ENCODE measurements around the gene TENT5C.

TENT5C gene

DNA sequence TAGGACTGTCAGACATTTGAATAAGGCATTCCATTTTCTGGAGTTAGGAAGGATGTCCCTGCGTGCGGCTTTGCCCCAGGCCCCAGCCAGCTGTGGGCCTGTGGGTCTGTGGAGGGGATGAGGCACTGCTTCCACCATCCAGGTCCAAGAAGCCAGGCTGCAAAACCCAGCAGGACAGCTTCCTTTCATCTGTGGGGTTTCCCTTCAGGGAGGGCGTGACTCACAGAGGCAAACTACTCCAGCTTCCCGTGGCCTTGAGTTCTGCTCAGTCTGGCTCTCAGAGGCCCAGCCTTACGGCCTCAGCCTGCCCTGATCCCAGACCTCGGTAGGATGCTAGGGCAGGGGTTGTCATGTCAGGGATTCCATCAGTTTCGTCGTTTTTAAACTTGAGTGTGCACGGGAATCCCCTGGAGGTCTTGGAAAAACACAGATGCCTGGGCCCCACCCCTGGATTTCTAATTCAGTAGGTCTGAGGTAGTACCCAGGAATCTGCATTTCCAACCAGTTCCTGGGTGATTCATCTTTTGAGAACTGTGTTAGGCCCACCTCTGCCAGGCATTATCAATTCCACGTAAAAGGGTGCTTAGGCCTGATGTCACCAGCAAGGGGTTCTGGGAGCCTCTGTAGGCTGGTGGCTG is 32.3 kb upstream of the TENT5C start:
- DNase-seq, result no peak

DNA sequence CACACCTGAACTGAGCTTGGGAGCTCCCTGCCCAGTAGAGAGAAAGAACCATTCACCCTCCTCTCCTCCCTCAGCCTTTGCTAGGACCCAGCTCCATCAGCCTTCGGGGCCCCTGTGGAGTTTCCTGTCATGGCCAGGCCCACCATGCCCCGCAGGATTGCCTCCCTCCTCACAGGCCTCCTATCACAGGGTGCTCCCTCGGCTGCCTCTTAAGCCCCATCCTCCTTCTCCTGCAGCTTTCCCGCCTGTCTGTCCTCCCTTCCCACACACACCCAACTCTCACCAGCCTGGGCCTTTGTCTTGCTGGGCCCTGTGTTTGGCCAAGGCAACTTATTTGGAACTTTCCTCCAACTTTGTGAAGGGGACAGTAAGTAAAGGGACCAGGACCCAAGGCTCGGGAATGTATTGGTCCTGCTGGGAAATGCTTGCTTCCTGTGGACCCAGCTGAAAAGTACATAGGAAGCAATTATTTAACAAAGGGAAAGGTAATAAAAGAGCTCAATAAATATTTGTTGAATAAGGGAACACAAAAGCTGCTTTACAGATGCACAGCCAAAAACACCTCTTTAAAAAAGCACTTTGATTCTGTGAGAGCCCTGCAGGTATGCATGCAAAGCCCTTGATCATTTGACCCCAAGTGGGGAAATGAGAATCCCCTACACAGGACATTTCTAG is 31.6 kb upstream of the TENT5C start:
- DNase-seq, result no peak

DNA sequence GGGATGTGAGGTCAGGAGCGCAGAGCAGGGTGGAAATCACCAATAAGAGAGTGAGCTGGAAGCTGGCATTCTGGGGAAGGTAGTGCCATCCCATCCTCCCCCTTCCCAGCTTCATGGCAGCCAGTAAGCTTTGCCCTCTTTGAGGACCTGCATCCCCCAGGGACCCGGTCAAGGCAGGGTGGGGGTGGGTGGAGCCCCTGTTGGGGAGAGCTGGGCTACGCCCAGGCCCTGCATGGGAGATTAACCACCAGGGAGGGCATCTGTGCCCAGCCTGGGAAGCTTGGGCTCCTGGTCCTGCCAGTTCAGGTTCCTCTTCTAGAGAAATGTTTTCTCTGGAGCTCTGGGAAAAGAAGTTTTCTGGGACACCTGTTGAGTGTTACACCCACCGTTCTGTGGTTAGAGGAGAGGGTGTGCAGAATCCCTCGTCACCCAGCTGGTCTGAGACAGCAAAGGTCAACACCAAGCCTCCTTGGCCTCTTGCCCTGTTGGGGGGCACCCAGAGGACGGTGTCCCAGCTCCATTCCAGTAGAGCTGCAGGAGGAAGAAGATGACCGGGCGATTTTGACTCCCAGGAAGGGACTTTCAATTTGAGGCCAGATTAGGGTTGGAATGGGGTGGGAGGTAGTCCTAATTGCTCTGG is 30.1 kb upstream of the TENT5C start:
- DNase-seq, result no peak

DNA sequence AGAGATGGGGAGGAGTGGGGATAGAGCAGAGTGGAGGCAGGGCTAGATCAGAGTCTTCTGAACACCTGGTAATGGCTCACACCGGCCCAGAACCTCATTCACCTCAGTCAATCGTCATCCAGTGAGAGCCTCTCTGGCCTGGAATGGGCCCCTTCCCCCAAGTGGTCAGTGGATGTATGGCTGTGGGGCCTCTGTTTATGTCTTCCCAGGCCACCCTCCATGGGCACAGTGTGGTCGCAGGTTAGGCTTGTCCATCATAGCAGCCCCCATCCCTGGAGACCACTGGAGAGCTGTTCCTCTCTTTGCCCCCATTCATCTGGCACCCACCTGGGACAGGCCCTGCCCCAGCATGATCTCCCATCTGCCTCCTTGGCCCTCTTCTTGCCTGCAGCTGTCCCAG is 29.6 kb upstream of the TENT5C start:
- DNase-seq, result no peak

DNA sequence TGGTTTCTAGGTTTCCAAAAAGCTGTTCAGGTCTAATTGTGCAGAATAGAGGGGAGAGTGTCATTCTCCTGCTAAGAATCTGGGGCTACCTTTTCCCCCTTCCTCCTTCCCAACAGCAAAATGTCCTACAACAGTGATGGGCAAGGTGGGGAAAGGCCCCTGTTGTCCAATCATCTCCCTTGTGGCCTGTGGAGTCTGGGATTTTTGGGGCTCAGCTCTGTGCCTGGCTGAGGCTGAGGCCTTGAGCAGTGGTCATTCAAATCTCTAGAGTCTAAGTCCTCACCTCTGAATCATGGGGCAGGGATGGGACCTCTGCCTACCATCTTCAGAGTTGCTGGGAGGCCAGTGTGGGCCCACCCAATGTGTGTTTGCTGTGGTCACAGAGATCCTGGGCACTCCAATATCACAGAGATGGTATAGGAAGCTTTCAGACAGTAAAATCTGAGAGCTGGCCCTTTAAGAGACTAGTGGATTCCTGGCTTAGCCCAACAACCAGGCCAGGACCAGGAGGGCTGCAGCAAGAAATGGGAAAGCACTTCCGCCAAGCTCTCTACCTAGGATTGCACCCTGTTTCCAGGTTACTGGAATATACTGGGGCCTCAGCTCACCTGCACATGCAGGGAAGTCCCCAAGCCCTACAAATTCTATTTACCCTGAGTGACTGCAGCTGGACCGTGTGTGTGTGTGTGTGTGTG is 28.5 kb upstream of the TENT5C start:
- DNase-seq, result no peak

DNA sequence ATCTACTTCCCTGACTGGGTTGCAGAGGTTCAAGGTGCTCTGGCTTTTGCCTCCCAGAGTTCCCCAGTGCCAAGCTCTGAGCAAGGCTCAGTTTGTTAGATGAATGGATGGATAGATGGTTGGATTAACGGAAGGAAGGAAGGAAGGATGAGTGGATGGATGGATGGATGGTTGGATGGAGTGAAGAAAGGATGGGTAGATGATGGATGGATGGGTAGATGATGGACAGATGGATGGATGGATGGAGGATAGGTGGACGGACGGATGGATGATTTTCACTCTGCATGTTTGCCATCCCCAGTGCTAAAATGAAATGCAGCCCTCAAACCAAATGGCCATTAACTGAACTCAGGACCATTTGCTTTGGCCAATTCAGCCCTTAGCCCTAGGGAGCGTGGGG is 27.4 kb upstream of the TENT5C start:
- no peak for DNase-seq

DNA sequence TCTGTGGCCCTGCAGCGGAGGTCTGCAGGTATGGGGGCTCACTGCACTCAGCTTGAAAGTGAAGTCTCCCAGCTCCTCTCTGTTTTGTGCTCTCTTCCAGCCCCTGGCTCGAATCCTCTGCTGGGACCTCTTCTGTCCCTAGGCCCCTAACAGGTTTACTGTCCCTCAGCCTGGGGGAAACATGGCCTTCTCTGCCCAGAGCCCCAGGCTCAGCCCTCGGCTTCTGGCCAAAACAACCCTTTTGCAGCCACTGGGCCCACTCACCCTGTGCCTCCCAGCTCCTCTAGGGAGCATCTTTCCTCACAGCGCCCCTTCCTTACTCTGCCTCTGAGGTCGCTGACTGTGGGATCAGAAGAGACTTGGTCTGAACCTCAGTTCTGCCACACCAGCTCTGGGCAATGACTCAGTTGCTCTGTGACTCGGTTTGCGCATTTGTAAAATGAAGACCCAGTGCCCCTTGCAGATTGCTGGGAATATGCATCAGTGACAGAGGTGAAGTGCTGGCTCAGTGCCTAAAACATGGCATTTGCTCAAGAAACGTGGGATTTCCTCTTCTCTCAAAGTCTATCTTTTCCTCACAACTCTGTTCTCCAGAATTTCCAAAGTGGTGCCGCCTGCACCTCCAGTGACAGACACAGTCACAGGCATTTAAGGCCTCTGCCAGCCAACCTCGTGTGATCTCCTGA is 26.5 kb upstream of the TENT5C start:
- DNase-seq, result no peak

DNA sequence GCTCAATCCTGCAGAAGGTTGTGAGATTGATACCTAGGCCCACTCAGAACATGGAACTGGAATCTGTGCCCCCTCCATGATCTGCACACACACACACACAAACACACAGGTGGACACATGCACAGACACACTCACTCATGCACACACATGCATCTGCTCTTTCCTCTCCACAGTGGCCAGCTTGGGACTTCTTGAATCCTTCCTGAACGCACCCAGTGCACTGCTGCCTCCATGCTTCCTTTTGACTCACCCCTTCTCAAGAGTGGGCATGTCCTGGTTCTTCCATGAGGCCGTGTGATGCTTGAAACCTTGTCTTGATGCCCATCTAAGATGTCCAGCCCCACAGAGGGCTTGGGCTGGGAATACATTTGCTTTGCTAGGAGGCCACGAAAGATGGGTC is 25.4 kb upstream of the TENT5C start:
- DNase-seq, result no peak

DNA sequence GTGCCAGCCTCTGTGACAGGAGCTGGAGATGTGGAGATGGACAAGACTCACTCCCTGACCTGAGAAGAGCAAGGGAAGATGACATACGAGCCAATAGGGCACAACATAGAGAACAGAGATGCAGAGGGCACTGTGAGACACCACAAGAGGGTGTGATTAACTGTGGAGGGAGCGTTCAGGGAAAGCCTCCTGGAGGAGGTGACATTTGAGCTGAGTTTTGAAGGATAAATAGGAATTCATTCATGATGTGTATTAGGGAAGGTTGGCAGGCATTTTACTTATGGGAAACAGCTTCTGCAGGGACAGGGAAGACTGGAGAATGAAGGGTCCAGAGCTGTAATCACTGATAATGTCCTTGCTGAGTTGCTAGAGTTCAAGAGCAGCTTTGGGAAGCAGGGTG is 25.0 kb upstream of the TENT5C start:
- DNase-seq, result no peak

DNA sequence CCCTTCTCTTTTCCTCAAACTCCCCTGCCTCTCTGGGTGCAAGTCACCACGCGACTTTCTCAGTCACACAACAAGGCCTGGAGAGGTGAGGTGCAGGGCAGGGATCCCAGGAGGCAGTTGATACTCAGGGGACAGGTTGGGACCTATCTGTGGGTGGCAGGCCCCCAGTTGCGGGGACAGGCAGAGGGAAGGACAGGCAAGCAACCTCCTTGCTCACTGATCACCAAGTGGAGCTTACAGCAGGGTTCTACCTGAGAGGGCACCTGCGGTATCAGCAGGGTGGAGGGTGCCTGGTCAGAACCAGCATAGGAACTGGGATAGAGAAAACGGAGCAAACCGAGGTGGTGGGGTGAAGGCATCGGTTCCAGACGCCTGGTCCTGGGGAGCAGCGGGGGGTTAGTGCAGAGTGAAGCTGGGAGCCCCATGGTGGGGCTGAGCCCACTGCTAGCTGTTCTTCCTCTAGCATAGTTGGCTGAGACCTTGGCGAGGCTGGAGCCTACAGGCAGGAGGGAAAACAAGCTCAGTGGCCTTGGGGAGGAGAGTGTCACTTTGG is 24.4 kb upstream of the TENT5C start:
- no peak for DNase-seq

DNA sequence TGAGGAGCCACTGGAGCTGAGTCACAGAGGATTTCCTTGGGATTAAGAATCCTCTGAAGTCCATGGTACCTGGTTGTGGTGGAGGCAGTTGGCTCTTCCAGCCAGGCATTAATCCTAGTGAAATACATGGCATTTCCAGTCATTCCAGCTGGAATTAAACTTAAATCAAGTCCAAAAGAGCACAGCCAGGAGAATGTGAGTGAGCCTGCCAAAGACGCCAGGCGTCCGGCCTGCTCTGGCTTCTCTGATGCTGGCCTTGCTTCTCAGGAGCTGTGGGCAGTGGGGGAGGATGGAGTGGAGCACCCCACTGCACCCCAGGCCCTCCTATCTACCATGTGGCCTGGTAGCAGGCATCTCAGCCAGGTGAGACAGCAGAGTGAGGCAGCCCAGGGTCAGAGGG is 23.4 kb upstream of the TENT5C start:
- no peak for DNase-seq

DNA sequence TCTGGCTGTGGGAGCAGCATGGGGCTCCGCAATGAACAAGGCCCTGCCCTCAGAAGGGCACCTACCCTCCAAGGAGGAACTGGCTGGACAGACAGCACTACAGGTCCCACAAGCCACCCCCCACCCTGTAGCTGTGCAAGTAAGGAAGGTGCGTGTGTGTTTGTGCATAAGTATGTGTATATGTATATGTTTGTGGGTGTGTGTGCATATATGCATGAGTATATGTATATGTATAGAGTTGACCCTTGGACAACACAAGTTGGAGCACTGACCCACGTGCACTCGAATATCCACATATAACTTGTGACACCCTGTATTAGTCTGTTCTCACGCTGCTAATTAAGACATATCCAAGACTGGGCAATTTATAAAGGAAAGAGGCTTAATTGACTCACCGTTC is 22.6 kb upstream of the TENT5C start:
- no peak for DNase-seq

DNA sequence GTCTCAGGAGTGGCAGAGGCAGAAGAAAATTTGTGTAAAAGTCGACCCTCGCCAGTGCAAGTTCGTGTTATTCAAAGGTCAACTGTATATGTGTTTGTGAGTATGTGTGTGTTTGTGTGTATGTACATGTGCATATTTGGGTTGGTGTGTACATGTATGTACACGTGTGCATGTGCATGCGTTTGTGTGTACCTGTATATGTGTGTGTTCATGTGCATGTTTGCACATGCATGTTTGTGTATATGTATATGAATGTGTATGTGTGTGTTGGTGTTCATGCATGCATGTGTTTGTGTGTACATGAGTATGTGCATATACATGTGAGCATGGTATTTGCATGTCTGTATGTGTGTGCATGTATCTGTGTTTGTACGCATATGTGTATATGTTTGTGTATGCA is 21.7 kb upstream of the TENT5C start:
- DNase-seq, result no peak

DNA sequence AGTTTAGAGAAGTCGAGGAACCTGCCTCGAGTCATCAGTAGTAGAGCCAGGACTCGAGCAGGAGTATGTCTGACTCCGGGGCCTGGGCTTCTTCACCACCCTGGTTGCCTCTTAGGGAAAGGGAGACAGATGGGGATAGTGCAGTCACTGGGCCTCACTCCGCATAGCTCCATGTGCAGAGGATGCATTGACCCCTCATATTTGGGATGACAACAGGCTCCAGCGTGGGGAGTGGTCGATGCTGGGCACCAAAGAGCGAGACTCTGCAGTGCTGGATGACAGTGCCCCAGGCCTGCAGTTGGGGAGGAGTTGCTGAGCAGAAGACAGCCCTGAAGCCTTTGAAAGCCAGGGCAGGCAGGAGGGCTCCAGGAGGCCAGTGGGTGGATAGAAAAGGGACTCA is 20.8 kb upstream of the TENT5C start:
- no peak for DNase-seq

DNA sequence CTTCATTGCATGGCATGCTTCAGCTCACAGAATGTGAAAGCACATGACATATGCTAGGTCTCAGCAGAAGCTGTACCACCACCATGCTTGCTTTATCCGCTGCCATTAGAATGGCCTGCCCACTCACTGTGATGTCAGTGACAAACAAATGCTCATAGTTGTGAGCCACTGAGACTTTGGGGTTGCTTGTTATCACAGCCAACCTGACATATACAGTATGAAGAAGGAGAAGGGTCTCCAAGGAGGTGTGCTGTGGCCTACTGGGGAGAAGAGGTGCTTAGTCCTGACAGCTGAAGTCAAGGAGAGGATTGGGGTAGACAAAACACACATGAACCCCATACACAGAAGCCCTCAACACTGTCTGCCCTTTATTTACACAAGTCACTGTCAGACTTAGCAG is 19.5 kb upstream of the TENT5C start:
- DNase-seq, result no peak

DNA sequence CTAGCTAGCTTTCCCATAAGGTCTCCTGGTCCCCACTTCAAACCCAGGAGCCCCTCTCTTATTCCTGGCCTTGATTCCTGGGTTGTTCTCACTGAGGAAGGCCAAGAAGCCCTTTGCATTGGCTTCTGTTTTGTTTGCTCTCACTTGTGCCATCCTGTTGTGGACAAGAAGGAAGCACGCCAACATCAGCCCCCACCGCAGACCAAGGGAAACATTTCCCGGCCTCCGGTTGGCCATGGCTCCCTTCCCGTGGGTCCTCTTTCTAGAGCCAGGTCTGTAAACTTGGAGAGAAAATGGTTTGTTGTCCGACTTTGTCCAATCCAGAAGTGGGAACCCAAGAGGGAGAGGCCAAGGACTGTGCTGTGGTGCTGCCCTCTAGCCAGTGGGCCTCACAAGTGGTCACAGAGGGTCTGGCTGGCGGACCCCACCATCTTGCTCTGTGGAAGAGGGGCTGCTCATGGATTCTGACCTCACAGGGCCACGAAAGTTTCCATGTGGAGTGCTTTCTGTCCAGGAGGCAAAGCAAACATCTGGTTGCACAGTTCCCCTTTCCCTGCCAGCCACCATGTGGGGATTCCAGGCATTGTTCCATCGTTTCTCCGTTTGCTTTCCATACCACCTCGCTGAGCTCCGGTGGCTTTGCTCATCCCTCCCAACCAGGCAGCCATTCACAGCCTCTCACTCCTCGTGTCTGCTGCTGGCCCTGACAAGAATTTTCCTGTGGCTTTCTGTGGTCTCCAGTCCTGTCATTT is 18.9 kb upstream of the TENT5C start:
- no peak for DNase-seq

DNA sequence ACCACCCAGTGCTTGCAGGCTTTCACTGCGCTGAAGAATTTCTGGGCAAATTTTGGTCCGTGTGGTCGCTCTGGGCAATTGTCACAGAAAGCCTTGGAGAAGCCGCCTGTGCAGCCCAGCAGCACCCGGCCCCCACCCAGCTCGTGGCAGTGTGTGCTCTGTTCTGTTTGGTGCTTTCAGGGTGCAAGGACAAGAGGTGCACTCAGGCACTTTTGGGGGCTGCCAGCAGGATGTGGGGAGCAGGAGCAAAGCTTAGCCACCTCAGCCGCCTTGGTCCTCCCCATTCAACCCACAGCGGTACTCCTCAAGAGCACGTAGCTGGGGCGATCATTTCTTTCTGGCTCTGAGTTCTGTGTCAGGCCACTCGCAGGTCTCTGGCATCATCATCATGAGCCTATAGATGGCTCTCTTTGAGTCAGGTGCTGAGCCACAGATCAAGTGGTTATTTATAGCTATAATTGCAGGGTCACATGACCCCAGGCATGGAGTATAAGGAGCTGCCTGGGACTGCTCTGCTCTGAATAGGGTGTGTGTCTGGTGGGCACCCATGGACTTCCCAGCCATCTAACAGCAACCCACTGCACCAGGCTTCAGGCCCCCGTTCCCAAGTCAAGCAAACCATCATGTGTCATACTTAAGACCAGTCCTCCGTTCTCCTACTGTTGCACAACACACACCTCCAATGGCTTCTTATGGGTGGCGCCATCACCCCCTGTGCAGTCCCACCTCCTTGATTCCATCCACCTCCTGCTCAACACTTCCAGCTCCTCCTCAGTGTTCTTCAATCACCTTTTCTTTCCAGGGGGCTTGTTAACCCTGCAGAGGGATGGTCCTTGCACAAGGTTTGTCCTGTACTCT is 18.1 kb upstream of the TENT5C start:
- no peak for DNase-seq

DNA sequence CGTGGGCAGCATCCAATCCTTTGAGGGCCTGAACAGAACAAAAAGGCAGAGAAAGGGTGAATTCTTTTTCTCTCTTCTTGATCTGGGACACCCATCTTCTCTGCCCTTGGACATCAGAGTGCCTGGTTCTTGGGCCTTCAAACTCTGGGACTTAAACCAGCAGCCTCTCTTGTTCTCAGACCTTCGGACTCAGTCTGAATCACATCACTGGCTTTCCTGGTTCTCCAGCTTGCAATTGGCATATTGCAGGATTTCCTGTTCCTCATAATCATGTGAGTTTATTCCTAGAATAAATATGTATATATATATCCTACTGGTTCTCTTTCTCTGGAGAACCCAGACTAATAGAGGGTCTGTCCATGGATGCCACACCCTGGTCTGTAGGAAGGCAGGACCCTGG is 16.3 kb upstream of the TENT5C start:
- no peak for DNase-seq

DNA sequence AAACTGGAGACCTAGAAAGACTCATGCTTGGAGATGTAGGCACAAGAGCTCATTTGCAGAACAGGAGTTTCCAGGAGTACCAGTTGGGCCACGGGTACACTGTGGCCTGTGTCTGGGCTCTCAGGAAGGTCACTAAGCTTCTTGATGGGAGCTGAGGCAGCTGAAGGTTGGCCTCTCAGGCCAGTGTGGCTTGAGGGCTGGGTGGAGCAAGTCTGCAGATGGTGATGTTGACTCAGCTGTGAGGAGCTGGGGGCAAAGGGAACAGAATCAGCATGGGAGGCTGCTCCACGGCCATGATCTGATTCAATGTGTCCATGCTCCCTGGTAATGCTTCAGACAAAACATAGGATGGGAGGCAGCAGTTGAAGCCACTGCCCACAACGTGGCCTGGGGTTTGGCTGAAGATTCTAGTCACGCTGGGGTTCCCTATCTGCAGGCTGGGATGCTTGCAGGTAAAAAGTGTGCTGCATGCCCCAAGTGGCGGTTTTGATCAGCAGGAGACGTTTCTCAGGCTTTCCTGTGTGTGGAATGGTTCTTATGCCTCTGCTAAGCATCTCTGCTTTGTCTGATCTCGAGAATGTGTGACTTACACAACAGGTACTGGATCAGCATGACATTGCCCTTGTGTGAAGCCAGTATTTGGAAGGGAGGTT is 15.4 kb upstream of the TENT5C start:
- DNase-seq, result no peak

DNA sequence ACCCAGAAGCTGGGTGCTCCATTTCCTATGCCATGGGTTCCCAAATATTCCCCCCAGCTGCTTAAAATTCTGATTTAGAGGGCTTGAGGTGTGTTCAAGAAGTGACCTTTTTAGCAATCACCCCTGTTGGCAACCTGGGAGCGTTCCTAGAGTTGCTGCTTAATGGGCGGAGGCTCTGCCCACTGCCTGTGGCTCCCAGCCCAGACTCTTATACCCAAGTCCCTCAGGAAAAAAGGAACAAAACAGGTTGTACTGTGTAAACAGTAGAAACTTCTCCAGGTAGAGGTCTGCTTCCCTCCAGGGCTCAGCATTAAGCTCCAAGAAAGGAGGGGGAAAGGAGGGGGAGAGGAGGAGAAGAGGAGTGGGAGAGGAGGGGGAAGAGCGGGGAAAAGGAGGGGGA is 14.6 kb upstream of the TENT5C start:
- DNase-seq, result no peak

DNA sequence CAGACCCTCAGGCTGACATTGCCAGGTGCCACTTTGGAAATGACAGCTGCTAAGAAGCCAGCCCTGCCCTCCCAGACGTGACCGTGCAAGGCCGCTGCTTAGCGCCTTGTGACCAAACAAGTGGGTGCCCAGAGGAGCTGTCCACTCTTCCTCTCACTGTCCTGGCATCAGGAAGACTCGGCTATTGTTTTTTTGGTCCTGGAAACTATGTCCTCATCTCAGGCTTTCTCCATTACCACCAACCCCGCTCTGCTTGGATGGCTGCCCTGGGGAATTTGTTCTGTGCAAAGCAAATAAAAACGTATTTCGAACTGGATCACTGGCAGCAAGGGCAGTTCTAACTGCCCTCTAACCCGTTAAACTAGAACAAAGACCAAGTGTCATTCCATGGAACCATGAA is 13.7 kb upstream of the TENT5C start:
- no peak for DNase-seq
